ENCODE data around the gene RALGAPB.

DNA sequence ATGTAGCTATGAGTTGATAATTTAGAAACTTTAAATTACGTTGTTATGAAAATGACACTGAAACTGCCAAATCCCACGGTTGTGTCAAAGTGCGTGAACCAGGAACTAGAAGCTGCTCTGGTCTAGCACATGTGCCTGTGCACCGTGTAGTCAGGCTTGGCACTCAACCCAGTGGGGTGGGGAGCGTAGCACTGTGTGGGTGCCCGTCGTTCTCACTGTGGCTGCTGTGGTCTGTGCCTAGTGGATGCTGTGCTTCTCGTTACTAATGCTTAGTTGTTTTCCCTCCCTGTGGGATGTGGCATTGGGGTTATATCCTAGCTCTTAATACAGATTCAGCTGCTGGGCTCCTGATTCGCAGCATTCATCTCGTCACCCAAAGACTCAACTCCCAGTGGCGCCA is 62.1 kb downstream of the RALGAPB start:
- TF ChIP-seq, protein P1, sequence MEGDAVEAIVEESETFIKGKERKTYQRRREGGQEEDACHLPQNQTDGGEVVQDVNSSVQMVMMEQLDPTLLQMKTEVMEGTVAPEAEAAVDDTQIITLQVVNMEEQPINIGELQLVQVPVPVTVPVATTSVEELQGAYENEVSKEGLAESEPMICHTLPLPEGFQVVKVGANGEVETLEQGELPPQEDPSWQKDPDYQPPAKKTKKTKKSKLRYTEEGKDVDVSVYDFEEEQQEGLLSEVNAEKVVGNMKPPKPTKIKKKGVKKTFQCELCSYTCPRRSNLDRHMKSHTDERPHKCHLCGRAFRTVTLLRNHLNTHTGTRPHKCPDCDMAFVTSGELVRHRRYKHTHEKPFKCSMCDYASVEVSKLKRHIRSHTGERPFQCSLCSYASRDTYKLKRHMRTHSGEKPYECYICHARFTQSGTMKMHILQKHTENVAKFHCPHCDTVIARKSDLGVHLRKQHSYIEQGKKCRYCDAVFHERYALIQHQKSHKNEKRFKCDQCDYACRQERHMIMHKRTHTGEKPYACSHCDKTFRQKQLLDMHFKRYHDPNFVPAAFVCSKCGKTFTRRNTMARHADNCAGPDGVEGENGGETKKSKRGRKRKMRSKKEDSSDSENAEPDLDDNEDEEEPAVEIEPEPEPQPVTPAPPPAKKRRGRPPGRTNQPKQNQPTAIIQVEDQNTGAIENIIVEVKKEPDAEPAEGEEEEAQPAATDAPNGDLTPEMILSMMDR (IDR thresholded peaks at IDR 0.05) = no peak
- TF ChIP-seq ZFX (IDR thresholded peaks at IDR 0.05; ENCODE audit: borderline replicate concordance) = no peak

All from 22Rv1 (cell line).